Medulla oblongata (tissue), 1 donor: ENCODE results near the gene DHX16.
"Not testable (repeated sequence)": the region's sequence is repeated elsewhere in the genome, so short reads cannot be mapped to it uniquely, and the experiment has no call there.

Experiments used
- DNase-seq: peaks from one replicate; pipeline ENCODE4 v3.0.0-alpha.2; 2015; ENCODE audit errors: extremely low spot score

The DHX16 gene

DNA sequence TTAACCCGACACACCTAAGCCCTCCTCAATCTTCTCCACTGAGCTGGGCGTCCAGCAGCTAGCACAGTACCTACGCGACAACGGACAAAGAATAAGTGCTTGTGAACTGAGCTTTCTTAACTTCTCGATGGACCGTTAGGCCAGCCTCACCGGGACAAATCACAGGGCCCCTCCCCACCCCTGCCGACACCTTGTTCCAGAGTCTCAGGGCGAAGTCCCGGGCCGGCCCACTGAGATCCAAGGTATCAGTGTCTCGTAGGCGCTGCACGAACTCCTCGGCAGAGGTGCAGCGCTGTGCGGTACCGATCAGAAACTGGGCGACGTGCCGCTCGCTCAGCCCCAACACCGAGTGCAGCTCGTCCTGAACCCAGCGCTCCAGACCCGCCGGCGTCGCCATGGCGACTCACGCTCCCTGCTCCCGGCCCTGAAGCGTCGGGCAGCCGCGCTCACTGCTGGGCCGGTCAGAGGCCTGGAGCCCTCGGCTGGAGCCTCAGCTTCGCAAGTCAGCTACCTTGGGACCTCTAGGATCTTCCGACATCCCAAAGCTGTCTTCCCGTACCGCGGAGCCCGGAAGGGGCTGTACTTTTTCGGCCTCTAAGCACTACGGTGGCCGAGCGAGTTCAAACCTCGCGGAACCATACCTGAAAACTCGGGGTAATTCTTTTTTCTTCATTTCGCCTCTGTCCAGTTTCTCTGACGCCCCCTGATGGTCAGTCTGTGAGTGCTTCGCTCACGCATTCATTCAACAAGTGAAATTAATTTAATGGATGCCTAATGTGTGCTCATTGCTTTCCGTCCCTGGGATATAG, at the start of gene DHX16:
Gene DHX16, minus strand, starts transcription at position 562 of the 809 bp plus-strand sequence. Its CDS starts 165 bp downstream, at position 397.
- DNase-seq: peak; percentile 96

DNA sequence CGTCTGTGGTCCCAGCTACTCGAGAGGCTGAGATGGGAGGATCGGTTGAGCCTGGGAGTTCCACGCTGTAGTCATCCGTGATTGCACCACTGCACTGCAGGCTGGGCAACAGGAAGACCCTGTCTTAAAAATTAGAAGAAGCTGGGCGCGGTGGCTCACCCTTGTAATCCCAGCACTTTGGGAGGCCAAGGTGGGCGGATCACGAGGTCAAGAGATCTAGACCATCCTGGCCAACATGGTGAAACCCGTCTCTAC, 49.1 kb upstream of the DHX16 start:
- DNase-seq: not testable (repeated sequence)

- peak; percentile 88 for DNase-seq
Measured at GRCh38 chr6:30721198-30722024, 48.6 kb upstream of the DHX16 start.

GRCh38 chr6:30720738-30721197, 48.0 kb upstream of the DHX16 start:
- peak; percentile 66 for DNase-seq

DNA sequence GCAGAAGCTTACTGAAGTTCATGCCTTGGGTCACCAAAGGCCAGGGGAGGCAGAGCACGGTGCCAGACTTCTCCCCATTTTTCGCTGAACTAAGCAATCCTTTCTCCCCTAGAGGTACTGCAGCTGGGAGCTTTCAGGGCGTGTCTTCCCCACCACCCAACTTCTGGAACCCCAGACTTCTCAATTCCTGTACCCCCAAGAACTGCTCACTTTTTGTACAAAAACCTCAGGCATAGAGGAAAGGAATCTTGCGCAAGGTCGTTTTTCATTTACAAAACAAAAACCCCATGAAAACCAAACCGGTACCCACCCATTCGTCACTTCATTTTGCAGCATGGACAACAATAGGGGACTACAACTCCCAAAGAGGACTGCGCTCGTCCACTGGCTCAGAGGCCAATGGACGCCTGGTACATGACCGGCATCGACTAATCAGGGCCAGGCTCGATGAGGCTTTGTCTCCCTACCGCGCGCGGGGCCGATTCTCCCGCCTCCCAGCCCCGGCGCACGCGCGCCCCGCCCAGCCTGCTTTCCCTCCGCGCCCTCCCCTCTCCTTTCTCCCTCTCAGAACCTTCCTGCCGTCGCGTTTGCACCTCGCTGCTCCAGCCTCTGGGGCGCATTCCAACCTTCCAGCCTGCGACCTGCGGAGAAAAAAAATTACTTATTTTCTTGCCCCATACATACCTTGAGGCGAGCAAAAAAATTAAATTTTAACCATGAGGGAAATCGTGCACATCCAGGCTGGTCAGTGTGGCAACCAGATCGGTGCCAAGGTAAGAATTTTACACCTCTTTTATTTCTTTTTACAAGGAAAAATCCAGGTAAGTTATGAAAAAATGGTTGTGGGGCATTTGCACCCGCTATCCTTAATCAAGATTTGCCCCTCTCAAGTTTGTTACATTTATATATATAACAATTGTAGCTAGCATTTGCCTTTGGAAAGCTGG, 47.3 kb upstream of the DHX16 start, which contains the start of gene TUBB:
Gene TUBB, plus strand, starts transcription at position 562 of the 947 bp plus-strand sequence. Its CDS starts 155 bp downstream, at position 717.
- peak; percentile 99 for DNase-seq

DNA sequence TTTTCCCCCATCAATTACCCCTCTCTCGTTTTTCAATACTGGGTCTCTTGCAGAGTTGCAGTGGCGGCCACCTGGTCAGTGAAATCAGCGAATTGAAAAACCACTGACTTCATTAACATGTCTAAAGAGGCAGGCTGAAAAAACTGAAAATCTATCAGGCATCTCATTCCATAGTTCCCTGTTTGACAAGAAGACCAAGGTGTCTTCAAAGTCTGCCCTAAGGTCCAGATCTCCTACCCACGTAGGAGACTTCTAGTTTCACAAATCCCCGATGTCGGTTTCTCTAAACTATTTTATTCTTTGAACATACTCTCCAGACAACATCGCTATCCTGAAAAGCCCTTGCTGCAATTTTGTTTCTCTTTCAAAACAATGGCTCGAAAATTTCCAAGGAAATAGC, 46.5 kb upstream of the DHX16 start:
- DNase-seq: no peak

DNA sequence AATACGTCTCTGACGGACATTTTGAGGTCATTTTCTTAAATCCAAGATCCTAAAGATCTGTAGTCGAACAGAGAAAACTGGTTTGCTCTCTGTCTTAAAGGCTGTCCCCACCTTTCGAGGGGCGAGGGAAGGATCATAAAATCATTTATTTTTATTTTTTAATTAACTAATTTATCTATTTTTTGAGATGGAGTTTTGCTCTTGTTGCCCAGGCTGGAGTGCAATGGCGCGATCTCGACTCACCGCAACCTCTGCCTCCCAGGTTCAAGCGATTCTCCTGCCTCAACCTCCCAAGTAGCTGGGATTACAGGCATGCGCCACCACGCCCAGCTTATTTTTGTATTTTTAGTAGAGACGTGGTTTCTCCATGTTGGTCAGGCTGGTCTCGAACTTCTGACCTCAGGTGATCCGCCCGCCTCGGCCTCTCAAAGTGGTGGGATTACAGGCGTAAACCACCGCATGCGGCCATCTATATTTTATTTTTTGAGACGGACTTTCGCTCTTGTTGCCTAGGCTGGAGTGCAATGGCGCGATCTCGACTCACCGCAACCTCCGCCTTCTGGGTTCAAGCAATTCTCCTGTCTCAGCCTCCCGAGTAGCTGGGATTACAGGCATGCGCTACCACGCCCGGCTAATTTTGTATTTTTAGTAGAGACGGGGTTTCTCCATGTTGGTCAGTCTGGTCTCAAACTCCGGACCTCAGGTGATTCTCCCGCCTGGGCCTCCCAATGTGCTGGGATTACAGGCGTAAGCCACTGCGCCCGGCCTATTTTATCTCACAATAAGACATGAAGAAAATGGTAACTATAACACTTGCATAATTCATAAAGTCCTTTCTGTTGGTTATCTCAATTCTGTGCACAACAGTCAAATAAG, 45.3 kb upstream of the DHX16 start:
- not testable (repeated sequence) for DNase-seq

GRCh38 chr6:30717129-30717844, 44.5 kb upstream of the DHX16 start, which contains the start of gene MDC1:
MDC1 (minus strand) TSS chr6:30717281; CDS start chr6:30715175, 2,106 bp downstream.
- peak; percentile 100 for DNase-seq

- no peak for DNase-seq
Measured at GRCh38 chr6:30716879-30717128, 44.0 kb upstream of the DHX16 start.

GRCh38 chr6:30714263-30714662, 41.5 kb upstream of the DHX16 start:
- DNase-seq: no peak

GRCh38 chr6:30712441-30712945, 39.7 kb upstream of the DHX16 start:
- DNase-seq: no peak

DNA sequence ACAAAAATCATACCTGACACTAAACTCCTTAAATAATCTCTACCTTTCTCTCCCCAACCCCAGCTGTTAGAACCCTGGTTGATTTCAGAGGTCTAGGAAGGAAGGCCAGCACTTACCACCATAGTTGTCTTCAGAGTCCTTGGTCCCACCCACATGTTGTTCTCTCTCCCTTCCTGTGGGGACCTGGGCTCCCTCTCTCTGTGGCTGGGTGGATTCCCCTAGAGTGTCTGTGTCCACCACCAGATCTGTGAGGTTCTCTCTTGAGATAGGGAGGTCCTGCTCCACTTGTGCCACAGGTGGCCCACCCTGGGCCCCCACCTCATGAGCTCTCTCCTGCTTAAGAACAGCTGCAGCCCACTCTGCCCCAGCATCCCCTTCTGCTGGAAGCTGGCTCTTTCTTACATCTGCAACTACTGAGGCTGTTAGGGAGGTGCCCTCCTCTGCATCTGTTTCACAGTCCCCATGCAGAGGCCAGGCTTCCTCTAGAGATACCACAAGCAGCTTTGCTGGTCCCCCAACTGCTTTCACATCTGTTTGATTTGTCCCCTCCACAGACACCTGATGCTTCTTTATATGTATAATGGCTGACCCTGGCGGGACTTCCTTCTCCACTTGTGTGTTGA, 39.1 kb upstream of the DHX16 start:
- DNase-seq: no peak

- no peak for DNase-seq
Measured at GRCh38 chr6:30709101-30709868, 36.5 kb upstream of the DHX16 start.

GRCh38 chr6:30707281-30707850, 34.6 kb upstream of the DHX16 start:
- no peak for DNase-seq

DNA sequence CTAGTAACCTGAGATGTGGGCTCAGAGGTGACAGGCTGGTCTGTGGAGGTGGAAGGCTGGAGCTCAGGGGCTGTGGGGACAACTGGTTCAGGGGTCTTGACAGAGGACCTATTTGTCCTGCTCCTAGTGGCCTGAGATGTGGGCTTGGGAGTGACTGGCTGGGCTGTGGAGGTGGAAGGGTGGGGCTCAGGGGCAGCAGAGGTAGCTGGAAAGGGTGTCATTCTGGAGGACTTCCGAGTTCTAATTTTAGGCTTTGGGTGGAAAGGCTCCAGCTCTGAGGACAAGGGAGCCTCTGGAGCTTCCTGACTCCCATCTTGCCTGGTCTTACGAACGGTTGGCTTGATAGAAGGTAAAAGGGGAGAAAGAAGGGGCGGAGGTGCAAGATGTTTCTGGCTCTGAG, 32.8 kb upstream of the DHX16 start:
- DNase-seq: no peak

GRCh38 chr6:30703821-30704220, 31.0 kb upstream of the DHX16 start:
- no peak for DNase-seq

DNA sequence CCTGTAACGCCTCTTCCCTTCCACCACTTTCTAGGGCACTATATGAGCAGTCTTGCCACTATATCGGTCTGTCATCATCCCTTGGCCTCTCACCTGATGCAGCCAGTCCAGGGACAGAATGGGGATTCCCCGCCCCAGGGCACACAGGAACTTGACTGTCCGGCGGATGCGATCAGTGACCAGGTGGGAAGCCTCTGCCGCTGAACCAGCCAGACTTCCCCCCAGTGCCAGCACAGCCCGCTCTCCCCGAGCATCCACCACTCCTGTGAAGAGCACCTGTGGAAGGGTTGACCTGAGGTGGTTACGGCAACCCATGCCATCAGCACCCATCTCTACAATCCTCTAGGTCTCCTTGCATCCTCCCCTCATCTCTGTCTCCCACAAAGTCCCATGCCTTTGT, 30.2 kb upstream of the DHX16 start:
- no peak for DNase-seq

DNA sequence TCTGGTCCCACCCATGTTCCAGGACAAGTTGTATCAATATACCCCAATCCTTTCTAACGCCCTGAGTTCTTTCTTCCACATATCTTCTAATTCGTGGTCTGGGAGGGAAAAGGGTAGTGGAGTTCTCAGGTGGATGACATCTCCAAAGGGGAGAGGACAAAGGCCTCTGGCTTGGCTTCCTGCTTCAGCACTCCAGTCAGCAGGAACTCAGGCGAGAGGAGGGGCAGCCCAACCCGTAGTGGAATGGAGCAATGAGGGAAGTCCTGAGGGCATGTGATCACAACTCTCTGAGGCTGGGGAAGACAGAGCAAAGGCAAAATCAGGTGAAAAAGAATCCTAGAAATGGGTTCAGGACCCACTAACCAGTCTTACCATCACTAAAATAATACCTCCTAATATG, 27.5 kb upstream of the DHX16 start:
- DNase-seq: no peak
